HFFc6 (cell line): ENCODE data around the gene AVL9. TPM values are rescaled to one million over a fixed set of nuclear protein-coding genes. Genes with fewer than 3 reads are reported as not detected.
A peak's percentile ranks its signal among the peaks of the same experiment; 100 is the strongest.

Experiments used
- DNase-seq: peaks from one replicate; pipeline ENCODE4 v3.0.0-alpha.2; 2018
- H3K27ac Mint-ChIP-seq: 2 replicates; pipeline ENCODE4 v1.8.0; 2020; ENCODE audit warnings: mild to moderate bottlenecking, mixed read lengths
- H3K27me3 Mint-ChIP-seq: 2 replicates; pipeline ENCODE4 v1.8.0; 2021; ENCODE audit warnings: mild to moderate bottlenecking, moderate library complexity, mixed read lengths; ENCODE audit not compliant: insufficient read depth
- H3K36me3 Mint-ChIP-seq: 2 replicates; pipeline ENCODE4 v1.8.0; 2021; ENCODE audit warnings: low read depth, mixed read lengths
- H3K4me1 Mint-ChIP-seq: 2 replicates; pipeline ENCODE4 v1.8.0; 2020; ENCODE audit warnings: low read depth, mixed read lengths
- H3K4me3 Mint-ChIP-seq: 2 replicates; pipeline ENCODE4 v1.8.0; 2020; ENCODE audit warnings: mild to moderate bottlenecking, moderate library complexity, mixed read lengths
- H3K9me3 Mint-ChIP-seq: 2 replicates; pipeline ENCODE4 v1.8.0; 2020; ENCODE audit warnings: mild to moderate bottlenecking, mixed read lengths
- total RNA-seq, 6 experiments: library from RNA; stranded (reverse); fragmentation: NEBNext Ultra II Directional; extraction: Animal tissue kit (Norgen Biotek cat#: 25700); gene quantifications; 2 replicates in 1 of 6; 3 replicates in 5 of 6; pipeline ENCODE4 v1.2.3, GENCODE V29; 2021
- TF ChIP-seq, protein P1 (sequence below): fragments of 200-600 bp; sonication (generic); IDR thresholded peaks from 2 replicates; pipeline ENCODE4 v1.5.0; 2021; ENCODE audit warnings: antibody characterized with exemption, mild to moderate bottlenecking

Gene AVL9
- total RNA-seq, 6 experiments from 2014 or later, result 31.4 to 37.3 (median 34.1) TPM

GRCh38 chr7:32516551-32517100, 21.3 kb downstream of the AVL9 start:
- no peak for DNase-seq
- Mint-ChIP-seq H3K36me3 (peaks cover 84% of the 10 kb centered on the region), H3K9me3 (peaks cover 58% of the 10 kb centered on the region), H3K4me1 (peaks cover 17% of the 10 kb centered on the region), H3K4me3 (no peak overlapping the region), H3K27me3 (no peaks in the 10 kb centered on the region), H3K27ac (no peak overlapping the region)
- TF ChIP-seq, protein P1, sequence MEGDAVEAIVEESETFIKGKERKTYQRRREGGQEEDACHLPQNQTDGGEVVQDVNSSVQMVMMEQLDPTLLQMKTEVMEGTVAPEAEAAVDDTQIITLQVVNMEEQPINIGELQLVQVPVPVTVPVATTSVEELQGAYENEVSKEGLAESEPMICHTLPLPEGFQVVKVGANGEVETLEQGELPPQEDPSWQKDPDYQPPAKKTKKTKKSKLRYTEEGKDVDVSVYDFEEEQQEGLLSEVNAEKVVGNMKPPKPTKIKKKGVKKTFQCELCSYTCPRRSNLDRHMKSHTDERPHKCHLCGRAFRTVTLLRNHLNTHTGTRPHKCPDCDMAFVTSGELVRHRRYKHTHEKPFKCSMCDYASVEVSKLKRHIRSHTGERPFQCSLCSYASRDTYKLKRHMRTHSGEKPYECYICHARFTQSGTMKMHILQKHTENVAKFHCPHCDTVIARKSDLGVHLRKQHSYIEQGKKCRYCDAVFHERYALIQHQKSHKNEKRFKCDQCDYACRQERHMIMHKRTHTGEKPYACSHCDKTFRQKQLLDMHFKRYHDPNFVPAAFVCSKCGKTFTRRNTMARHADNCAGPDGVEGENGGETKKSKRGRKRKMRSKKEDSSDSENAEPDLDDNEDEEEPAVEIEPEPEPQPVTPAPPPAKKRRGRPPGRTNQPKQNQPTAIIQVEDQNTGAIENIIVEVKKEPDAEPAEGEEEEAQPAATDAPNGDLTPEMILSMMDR, result no peak

DNA sequence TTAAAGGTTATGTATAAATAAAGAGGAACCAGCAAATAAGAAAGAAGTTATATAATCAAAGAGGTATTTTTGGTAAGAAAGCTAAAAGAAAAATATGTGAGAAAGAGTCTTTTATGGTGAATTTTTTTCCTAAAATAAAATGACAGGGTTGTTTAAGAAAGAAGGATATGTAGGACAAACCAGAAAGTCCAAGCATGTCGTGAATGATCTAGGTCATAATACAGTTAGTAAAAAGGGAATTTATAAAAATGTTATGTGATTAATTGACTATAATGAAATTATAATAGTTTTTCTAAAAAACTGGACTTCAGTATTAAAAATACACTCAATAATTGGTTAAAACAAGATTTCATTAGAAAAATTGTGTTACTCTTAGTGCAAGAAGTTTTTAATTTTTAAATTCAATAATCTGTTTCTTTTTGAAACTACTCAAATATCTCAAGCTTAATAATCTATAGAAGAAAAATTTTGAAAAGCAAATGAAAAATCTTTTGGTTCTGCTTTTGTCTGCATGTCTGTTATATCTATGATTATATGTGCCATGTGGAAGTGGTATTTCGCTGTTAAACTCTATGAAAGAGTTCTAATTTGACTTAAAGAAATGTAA, 23.3 kb downstream of the AVL9 start:
- Mint-ChIP-seq H3K9me3 (peaks cover 58% of the 10 kb centered on the region), H3K36me3 (peaks cover 78% of the 10 kb centered on the region), H3K27ac (no peak overlapping the region), H3K4me3 (no peak overlapping the region), H3K4me1 (peaks cover 20% of the 10 kb centered on the region), H3K27me3 (no peaks in the 10 kb centered on the region; the same call in 1 of the 2 replicates)
- peak; percentile 34 for DNase-seq
- TF ChIP-seq, protein P1, result no peak

DNA sequence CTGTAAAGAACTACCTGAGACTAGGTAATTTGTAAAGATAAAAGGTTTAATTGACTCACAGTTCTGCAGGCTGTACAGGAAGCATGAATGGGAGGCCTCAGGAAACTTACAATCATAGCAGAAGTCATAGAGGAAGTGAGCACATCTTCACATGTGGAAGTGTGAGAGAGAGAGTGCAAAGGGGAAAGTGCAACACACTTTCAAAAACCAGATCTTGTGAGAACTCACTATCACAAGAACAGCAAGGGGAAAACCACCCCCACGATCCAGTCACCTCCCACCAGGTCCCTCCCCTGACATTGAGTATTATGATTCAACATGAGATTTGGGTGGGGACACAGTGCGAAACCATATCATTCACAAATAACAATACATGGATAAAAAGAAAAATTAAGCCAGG, 24.5 kb downstream of the AVL9 start:
- Mint-ChIP-seq H3K27ac (no peak overlapping the region), H3K36me3 (peaks cover 67% of the 10 kb centered on the region), H3K4me3 (no peak overlapping the region)

DNA sequence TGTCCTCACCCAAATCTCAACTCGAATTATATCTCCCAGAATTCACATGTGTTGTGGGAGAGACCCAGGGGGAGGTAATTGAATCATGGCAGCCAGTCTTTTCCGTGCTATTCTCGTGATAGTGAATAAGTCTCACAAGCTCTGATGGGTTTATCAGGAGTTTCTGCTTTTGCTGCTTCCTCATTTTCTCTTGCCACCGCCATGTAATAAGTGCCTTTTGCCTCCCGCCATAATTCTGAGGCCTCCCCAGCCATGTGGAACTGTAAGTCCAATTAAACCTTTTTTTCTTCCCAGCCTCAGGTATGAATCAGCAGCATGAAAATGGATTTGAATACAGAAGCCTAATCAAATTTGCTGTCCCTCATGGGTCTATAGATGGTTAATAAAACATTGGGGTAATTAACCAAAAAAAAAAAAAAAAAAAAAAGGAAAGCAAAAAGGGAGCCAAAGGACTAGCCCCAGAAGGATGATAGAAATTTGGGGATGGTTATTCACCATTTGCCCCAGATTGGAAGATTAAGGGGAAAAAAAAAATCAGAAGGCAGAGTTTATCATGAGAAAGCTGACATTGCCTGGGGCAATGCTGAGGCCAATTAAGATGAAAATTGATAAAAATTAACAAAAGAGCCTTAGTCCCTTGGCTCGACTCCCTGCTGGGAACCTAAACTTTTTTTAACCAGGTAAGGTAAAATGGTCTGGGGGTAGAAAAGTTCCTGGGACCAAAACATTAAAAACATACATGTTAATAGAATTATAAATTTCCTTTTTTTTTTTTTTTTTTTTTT, 27.6 kb downstream of the AVL9 start:
- H3K9me3 Mint-ChIP-seq, result peaks cover 31% of the 10 kb centered on the region

More for the DNA sequence above, 24.5 kb downstream of the AVL9 start:
- TF ChIP-seq, protein P1, result no peak
- no peaks in the 10 kb centered on the region; the same call in 1 of the 2 replicates for H3K27me3 Mint-ChIP-seq
- H3K4me1 Mint-ChIP-seq, result peaks cover 20% of the 10 kb centered on the region
- no peak for DNase-seq
- H3K9me3 Mint-ChIP-seq, result peaks cover 53% of the 10 kb centered on the region

GRCh38 chr7:32524631-32525030, 29.3 kb downstream of the AVL9 start:
- no peak for DNase-seq
- H3K4me1 Mint-ChIP-seq, result peaks cover 9% of the 10 kb centered on the region; the same call in 1 of the 2 replicates
- H3K27ac Mint-ChIP-seq, result no peak overlapping the region
- H3K27me3 Mint-ChIP-seq, result no peaks in the 10 kb centered on the region; the same call in 1 of the 2 replicates
- peaks cover 19% of the 10 kb centered on the region for H3K9me3 Mint-ChIP-seq
- TF ChIP-seq, protein P1, result no peak
- peaks cover 34% of the 10 kb centered on the region for H3K36me3 Mint-ChIP-seq
- H3K4me3 Mint-ChIP-seq, result no peak overlapping the region

More for the DNA sequence above, 27.6 kb downstream of the AVL9 start:
- H3K27ac Mint-ChIP-seq, result no peak overlapping the region
- no peaks in the 10 kb centered on the region; the same call in 1 of the 2 replicates for H3K27me3 Mint-ChIP-seq
- DNase-seq, result no peak
- peaks cover 36% of the 10 kb centered on the region for H3K36me3 Mint-ChIP-seq
- peaks cover 9% of the 10 kb centered on the region; the same call in 1 of the 2 replicates for H3K4me1 Mint-ChIP-seq
- TF ChIP-seq, protein P1, result no peak
- H3K4me3 Mint-ChIP-seq, result no peak overlapping the region
